Stimulated activated CD8-positive, alpha-beta memory T cell treated with anti-CD3 and anti-CD28 coated beads, Interleukin-15, amount 100 ng/mL, for 24 hours (primary cell): ENCODE data around the gene MCOLN2.

ENCODE experiments used
- DNase-seq: peaks from one replicate; pipeline ENCODE4 v3.0.0-alpha.2; 2020; ENCODE audit warnings: low read depth

MCOLN2 gene

GRCh38 chr1:84892705-84893618 is 104.0 kb downstream of the MCOLN2 start, which contains the start of gene LPAR3:
LPAR3 (minus strand) TSS chr1:84893206; CDS start chr1:84866120, 27,086 bp downstream.
- no peak for DNase-seq

GRCh38 chr1:84890566-84890965 is 106.3 kb downstream of the MCOLN2 start:
- DNase-seq, result no peak

GRCh38 chr1:84889437-84889836 is 107.5 kb downstream of the MCOLN2 start:
- DNase-seq, result no peak

GRCh38 chr1:84888753-84889152 is 108.2 kb downstream of the MCOLN2 start:
- DNase-seq, result no peak

- no peak for DNase-seq
Observed at GRCh38 chr1:84887261-84887934, 109.5 kb downstream of the MCOLN2 start.

- DNase-seq, result no peak
Observed at GRCh38 chr1:84885469-84885868, 111.4 kb downstream of the MCOLN2 start.

- no peak for DNase-seq
Observed at GRCh38 chr1:84884671-84885389, 112.1 kb downstream of the MCOLN2 start.

GRCh38 chr1:84883286-84883685 is 113.6 kb downstream of the MCOLN2 start:
- DNase-seq, result no peak

- no peak for DNase-seq
Observed at GRCh38 chr1:84877592-84877991, 119.3 kb downstream of the MCOLN2 start.

GRCh38 chr1:84876353-84876752 is 120.6 kb downstream of the MCOLN2 start:
- no peak for DNase-seq
